Endothelial cell of coronary artery (primary cell): Measurements from ENCODE around the gene SLC6A18. TPM values are rescaled to one million over a fixed set of nuclear protein-coding genes. Genes with fewer than 3 reads are reported as not detected.

Experiments
- total RNA-seq: library from RNA; depleted of rRNA; stranded (reverse); fragments of >200 nt; gene quantifications from 2 replicates; pipeline ENCODE4 v1.2.3, GENCODE V29; 2014

Gene SLC6A18, protein sequence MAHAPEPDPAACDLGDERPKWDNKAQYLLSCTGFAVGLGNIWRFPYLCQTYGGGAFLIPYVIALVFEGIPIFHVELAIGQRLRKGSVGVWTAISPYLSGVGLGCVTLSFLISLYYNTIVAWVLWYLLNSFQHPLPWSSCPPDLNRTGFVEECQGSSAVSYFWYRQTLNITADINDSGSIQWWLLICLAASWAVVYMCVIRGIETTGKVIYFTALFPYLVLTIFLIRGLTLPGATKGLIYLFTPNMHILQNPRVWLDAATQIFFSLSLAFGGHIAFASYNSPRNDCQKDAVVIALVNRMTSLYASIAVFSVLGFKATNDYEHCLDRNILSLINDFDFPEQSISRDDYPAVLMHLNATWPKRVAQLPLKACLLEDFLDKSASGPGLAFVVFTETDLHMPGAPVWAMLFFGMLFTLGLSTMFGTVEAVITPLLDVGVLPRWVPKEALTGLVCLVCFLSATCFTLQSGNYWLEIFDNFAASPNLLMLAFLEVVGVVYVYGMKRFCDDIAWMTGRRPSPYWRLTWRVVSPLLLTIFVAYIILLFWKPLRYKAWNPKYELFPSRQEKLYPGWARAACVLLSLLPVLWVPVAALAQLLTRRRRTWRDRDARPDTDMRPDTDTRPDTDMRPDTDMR
- not detected in 2 replicates for total RNA-seq

DNA sequence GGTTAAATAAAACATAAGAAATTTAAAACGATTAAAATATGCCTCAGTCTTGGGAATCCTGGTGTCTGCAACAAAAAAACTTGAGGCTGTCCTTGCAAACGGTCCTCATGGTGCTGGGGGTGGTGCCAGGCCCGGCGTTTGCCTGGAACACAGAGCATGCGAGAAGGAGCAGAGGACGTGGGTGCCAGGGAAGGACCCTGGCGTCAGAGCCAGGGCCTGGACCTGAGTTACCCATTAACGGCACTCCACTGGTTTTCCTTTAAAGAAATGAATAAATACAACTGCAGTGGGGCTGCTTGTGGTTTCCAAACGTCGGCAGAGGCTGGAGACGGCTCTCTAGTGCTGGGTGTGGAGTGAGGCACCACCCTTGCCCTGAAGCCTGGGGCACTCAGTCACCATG is at the start of gene SLC6A18:
Gene SLC6A18 (plus strand): TSS at position 301 of the 400 bp plus-strand sequence. CDS start 97 bp downstream, at position 398.

DNA sequence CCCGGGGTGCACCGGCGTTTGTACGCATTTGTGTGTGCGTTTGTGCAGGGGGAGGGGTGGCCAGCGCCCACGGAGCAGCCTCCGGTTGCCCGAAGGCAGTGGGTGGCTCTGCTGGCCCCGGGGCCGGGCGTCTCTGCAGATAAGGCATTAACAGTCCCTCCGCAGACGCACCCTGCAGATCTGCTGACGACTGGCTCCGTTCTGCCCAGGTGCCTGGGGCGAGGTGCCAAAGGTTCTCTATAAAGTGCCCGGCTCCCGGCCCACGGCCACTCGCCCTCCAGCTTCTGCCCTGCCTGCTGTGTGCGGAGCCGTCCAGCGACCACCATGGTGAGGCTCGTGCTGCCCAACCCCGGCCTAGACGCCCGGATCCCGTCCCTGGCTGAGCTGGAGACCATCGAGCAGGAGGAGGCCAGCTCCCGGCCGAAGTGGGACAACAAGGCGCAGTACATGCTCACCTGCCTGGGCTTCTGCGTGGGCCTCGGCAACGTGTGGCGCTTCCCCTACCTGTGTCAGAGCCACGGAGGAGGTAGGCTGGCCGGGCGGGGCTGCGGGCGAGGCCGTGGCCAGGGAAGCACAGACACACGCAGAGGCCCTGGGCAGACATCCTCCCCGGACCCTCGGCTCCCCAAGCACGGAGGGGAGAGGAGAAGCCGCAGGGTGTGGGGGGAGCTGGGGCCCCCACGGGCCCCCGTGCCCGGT is 23.7 kb upstream of the SLC6A18 start, which contains the start of gene SLC6A19:
Gene SLC6A19 (plus strand): TSS at position 269 of the 699 bp plus-strand sequence. CDS start 56 bp downstream, at position 325.

DNA sequence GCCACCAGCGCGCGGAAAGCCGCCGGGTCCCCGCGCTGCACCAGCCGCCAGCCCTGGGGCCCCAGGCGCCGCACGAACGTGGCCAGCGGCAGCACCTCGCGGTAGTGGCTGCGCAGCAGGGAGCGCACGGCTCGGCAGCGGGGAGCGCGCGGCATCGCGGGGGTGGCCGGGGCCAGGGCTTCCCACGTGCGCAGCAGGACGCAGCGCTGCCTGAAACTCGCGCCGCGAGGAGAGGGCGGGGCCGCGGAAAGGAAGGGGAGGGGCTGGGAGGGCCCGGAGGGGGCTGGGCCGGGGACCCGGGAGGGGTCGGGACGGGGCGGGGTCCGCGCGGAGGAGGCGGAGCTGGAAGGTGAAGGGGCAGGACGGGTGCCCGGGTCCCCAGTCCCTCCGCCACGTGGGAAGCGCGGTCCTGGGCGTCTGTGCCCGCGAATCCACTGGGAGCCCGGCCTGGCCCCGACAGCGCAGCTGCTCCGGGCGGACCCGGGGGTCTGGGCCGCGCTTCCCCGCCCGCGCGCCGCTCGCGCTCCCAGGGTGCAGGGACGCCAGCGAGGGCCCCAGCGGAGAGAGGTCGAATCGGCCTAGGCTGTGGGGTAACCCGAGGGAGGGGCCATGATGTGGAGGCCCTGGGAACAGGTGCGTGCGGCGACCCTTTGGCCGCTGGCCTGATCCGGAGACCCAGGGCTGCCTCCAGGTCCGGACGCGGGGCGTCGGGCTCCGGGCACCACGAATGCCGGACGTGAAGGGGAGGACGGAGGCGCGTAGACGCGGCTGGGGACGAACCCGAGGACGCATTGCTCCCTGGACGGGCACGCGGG is 69.9 kb downstream of the SLC6A18 start, which contains the start of gene TERT:
Gene TERT (minus strand): TSS at position 234 of the 815 bp plus-strand sequence. CDS start 79 bp downstream, at position 155.

Other genes with a start within 250 kb of the SLC6A18 start
- not detected in 2 replicates for gene NKD2, start 216.6 kb upstream of the SLC6A18 start, total RNA-seq
- gene SLC12A7, start 113.3 kb upstream of the SLC6A18 start, total RNA-seq: 22.4 and 27.9 TPM in 2 replicates
- not detected in 2 replicates for gene SLC6A19, start 23.8 kb upstream of the SLC6A18 start, total RNA-seq
- not detected in 2 replicates for gene TERT, start 69.7 kb downstream of the SLC6A18 start, total RNA-seq
- 305 and 379 TPM in 2 replicates for gene CLPTM1L, start 119.7 kb downstream of the SLC6A18 start, total RNA-seq
- not detected in 2 replicates for gene SLC6A3, start 220.1 kb downstream of the SLC6A18 start, total RNA-seq